BE2C (cell line): ENCODE results near the gene SRRM4.

Experiments
- DNase-seq: peaks from one replicate; pipeline ENCODE4 v3.0.0-alpha.2; 2020
- H3K27me3 ChIP-seq: fragments of 250-450 bp; sonication (Bioruptor Pico); 2 replicates; pipeline ENCODE4 v1.5.1; 2020; ENCODE audit warnings: mild to moderate bottlenecking
- H3K36me3 ChIP-seq: fragments of 250-450 bp; sonication (Bioruptor Pico); 2 replicates; pipeline ENCODE4 v1.5.1; 2020; ENCODE audit warnings: mild to moderate bottlenecking
- H3K4me1 ChIP-seq: fragments of 250-450 bp; sonication (Bioruptor Pico); 2 replicates; pipeline ENCODE4 v1.5.1; 2020
- H3K4me3 ChIP-seq: 2 replicates; pipeline ENCODE4 v1.5.1; 2011; ENCODE audit warnings: low read depth, low read length
- H3K9me3 ChIP-seq: fragments of 250-450 bp; sonication (Bioruptor Pico); 2 replicates; pipeline ENCODE4 v1.5.1; 2020
- TF ChIP-seq, protein P1 (sequence below): IDR thresholded peaks from 2 replicates; pipeline ENCODE4 v1.5.1; 2012; ENCODE audit warnings: mild to moderate bottlenecking, low read depth, low read length

SRRM4 gene

DNA sequence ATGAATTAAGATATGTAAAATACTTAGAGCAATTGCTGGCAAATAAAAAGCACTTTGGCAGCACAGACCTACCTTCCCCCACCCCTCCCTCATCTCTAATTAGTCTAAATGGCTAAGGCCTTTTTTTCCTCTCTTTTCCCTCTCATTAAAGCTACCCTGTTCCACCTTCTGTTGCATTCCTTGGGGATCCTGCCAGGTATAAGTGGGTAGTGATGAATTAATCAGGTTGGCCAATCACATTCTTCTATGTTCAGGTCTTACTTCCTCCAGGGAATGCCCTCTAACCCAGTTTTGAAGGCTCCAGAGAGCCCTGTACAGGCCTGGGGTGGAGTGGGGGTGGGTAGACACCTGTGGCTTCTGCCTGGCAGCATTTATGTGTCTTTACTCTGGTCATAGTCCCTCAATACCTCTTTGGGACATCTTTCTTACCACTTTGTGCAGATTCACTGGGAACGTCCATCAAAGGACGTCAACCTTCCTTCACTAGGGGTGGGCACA is 225.8 kb downstream of the SRRM4 start:
- no peaks in the 10 kb centered on the region; the same call in 1 of the 2 replicates for H3K9me3 ChIP-seq
- H3K36me3 ChIP-seq, result no peaks in the 10 kb centered on the region
- TF ChIP-seq, protein P1, sequence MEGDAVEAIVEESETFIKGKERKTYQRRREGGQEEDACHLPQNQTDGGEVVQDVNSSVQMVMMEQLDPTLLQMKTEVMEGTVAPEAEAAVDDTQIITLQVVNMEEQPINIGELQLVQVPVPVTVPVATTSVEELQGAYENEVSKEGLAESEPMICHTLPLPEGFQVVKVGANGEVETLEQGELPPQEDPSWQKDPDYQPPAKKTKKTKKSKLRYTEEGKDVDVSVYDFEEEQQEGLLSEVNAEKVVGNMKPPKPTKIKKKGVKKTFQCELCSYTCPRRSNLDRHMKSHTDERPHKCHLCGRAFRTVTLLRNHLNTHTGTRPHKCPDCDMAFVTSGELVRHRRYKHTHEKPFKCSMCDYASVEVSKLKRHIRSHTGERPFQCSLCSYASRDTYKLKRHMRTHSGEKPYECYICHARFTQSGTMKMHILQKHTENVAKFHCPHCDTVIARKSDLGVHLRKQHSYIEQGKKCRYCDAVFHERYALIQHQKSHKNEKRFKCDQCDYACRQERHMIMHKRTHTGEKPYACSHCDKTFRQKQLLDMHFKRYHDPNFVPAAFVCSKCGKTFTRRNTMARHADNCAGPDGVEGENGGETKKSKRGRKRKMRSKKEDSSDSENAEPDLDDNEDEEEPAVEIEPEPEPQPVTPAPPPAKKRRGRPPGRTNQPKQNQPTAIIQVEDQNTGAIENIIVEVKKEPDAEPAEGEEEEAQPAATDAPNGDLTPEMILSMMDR, result no peak
- H3K27me3 ChIP-seq, result no peaks in the 10 kb centered on the region
- no peak for DNase-seq
- no peak overlapping the region for H3K4me3 ChIP-seq
- no peaks in the 10 kb centered on the region for H3K4me1 ChIP-seq

DNA sequence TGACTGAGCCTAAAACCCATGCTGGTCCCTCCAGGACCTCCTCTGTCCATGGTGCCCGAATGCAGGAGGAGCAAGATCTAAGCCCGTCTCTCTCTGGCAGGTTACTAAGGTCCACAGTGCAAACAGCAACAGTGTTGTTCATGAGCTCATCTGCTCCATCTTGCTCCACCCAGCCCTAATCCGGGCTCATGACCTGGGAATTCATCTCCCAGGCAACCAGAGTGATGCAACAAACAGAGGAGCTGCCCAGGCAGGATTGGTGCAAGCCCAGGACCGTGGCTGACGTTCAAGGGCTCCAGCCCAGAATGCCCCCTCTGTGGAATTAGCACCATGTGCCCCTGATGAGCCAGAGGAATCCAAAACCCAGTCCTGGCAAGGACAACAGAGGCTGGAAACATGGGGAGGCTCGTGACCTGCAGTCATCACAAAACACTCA is 227.3 kb downstream of the SRRM4 start:
- peak; percentile 17 for DNase-seq
- TF ChIP-seq, protein P1, result no peak
- H3K4me3 ChIP-seq, result no peak overlapping the region

DNA sequence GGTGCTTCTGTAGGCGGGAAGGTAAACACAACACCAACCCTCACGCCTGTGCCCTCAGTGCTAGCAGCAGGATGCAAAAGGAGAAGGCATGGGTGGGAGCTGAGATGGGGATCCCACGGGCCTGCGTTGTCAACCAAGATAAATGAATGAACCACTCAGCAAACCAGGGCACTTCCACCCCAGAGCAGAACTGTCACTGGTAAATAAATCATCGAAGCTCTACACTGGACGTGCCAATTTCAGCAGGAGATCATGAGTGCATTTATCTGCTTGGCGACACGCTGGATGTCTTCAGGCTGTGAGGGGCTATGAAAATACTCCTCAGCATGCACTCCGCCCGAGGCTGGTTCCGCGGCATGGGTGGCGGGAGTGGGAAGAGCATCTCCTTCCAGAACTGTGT is 230.5 kb downstream of the SRRM4 start:
- no peak for DNase-seq
- Histone ChIP-seq H3K36me3 (no peaks in the 10 kb centered on the region), H3K4me3 (no peak overlapping the region), H3K27me3 (no peaks in the 10 kb centered on the region), H3K4me1 (no peaks in the 10 kb centered on the region), H3K9me3 (no peaks in the 10 kb centered on the region; the same call in 1 of the 2 replicates)
- TF ChIP-seq, protein P1, result no peak

More for the DNA sequence above, 227.3 kb downstream of the SRRM4 start:
- no peaks in the 10 kb centered on the region for H3K36me3 ChIP-seq
- H3K27me3 ChIP-seq, result no peaks in the 10 kb centered on the region
- H3K4me1 ChIP-seq, result no peaks in the 10 kb centered on the region
- H3K9me3 ChIP-seq, result no peaks in the 10 kb centered on the region; the same call in 1 of the 2 replicates
